Raji (cell line): ENCODE results near the gene YLPM1.

Experiments
- POLR2A ChIP-seq: IDR thresholded peaks from 2 replicates; pipeline ENCODE4 v1.6.1; 2011; ENCODE audit warnings: low read depth, low read length, control low read depth; ENCODE audit not compliant: insufficient read depth

The YLPM1 gene

DNA sequence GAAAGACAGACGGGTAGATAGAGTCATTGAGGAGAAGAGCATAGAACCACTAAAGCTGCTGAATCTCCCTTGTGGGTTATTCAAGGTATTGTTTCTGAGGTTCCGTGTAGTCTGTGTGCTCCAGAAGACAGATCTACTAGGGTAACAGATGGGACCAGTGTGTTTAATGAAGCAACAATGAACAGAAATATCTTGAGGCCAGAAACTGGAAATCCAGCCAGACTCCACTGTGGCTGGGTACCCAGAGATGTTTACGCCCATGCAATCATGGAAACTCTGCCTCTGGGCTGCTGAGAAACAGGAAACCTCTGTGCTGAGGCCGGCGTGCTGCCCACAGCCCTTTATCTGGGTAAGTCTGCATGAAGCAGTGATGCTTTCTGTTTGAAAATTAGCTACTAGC, 104.6 kb downstream of the YLPM1 start:
- TF ChIP-seq POLR2A, result no peak

DNA sequence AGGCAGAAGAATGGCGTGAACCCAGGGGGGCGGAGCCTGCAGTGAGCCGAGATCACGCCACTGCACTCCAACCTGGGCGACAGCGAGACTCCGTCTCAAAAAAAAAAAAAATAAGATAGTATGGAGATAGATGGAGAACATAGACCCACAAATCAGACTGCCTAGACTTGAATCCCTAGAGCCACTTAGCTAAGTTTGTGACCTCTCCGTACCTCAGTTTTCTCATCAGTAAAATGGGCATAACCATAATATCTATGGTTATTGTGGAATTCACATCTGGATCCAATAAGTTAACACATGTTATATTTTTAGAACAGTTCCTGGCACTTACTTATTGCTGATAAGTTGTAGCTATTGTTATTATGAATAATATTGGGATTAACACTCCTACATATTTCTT, 105.6 kb downstream of the YLPM1 start:
- no peak for TF ChIP-seq POLR2A

DNA sequence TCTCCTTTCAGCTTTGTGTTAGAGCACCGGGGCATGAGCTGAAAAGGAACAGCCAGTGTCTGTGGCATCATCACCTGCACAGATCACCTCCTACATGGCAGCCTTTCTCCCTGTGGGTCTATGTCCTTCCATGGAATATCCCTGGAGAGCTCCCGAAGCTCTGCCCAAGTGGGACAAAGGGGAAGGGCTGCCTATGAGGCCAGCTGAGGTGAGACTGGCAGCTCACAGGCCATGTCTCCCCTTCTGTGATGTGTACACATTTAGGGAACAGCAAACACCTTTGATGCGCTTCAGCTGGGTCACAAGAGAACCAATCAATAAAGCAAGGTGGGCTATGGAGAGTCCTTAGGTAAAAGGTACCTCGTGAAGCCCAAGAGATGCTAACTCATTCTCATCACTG, 108.7 kb downstream of the YLPM1 start:
- no peak for TF ChIP-seq POLR2A

DNA sequence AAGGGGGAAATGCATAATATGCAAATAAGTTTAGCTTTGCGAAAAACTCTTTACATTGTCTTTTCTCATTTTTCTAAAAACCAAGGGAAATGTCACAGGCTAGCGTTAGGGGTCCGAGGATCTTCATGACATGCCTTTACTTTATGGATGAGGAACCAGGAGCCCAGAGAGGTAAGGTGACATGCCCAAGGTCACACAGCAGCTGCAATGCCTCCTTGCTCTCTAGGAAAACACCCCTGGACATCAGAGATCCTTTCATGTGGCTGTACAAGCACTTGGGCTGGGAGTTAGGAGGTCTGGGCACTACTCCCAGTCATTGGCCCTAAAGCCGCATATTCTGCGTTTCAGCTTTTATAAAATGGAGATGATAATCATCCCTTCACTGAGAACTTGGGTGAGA, 112.1 kb downstream of the YLPM1 start:
- TF ChIP-seq POLR2A, result no peak

DNA sequence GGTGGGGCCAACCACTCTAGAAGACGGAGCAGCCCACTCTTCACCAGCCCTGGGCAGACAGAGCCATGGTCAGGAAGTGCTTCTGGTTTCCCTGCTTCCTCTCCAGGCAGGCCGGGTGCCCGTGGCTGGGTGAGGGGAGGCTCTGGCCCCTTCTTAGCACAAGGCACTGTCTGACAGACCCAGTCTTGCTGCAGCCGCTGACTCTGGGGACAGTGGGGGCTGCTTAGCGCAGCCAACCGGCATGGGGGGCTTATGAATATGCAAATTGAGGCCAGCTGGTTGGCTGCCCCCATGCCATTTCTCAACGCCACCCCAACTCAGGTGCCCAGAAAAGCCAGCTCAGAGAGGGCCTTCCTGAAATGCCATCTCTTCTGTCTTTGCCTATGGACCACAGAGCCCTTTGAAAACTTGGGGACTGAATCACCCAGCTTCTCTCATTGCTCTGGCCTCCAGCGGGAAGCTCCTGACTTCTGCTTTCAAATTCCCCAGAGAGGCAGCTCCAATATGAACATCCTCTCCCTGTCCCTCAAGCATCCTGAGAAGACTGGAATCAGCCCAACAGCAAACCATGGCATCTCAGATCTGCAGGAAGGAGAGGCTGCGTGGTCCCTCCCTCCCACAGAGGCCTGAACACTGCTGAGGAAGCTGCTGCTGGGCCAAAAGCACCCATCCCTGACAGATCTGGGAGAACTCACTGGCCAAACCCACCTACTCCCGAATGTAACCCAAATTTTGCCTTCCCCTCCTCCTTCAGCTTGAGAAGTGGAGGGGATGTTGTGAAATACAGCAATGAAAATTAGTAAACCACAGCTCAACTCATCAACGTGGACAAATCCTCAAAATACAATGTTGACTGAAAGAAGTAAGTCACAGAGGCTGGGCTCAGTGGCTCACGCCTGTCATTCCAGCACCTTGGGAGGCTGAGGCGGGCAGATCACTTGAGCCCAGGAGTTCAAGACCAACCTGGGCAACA, 113.1 kb downstream of the YLPM1 start, which contains the start of gene PROX2:
PROX2 (minus strand) TSS at position 205 of the 973 bp plus-strand sequence. CDS start 12,311 bp downstream, outside the sequence.
- TF ChIP-seq POLR2A, result no peak

DNA sequence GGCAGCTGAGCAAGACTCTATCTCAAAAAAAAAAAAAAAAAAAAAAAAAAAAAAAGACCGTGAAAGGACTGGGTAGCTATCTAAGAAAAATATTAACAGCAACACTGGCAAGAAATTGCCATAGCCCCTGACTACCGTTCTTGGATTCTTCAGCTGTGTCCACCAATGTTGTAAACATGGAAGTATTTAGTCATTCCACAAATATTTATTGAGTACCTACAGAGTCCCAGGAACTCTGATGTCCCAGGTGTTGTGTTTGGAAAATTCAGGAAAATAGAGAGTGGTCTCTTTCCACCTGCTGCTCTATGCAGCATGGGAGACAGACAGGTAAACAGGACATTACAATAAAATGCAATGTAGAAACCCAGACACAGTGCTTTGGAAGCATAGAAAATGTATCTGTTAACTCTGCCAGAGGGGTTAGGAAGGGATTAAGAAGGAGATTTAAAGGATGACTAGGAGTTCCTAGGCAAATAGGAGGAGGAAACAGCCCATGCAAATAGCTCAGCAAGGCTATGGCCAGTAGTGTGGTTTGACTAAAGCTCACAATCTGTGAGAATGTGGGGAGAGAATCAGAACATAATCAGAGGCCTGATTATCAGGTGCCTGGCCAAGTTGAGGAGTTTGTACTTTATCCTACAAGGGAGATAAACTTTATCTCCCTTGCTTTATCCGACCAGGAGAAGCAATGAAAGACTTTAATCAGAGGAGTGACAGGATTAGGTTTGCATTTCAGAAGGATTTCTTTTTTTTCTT, 116.5 kb downstream of the YLPM1 start:
- no peak for TF ChIP-seq POLR2A

DNA sequence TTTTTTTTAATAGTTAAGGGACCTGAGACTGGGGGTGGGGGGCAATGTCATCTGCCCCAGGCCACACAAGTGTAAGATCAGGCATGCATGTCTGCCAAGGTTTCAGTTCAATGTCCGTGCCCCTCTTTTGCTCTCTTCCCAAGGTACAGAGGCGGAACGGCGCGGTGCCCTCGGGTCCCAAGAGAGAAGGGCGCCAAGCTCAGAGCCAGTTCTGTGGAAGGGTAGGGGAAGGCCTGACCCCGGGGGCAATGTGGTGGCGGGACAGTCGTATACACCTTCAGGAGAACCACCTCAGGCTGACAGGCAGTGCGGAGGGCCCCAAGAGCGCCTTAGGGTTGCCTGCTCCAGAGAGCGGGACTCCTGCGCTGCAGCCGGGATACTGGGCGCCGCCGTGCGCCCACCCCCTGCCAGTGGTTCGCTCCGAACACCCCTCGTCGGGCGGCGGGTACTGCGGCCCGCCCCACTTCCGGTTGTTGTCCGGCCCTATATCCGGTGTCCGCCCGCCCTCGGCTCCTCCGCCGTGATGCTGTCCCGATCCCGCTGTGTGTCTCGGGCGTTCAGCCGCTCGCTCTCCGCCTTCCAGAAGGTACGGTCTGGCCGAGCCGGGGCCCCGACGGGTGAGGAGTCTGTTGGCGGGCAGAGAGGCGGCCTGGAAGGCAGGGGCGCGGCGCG, 118.5 kb downstream of the YLPM1 start, which contains the start of gene DLST:
DLST (plus strand) TSS at position 486 of the 672 bp plus-strand sequence; CDS start at position 524, 38 bp downstream.
- TF ChIP-seq POLR2A, result peak; percentile 95

DNA sequence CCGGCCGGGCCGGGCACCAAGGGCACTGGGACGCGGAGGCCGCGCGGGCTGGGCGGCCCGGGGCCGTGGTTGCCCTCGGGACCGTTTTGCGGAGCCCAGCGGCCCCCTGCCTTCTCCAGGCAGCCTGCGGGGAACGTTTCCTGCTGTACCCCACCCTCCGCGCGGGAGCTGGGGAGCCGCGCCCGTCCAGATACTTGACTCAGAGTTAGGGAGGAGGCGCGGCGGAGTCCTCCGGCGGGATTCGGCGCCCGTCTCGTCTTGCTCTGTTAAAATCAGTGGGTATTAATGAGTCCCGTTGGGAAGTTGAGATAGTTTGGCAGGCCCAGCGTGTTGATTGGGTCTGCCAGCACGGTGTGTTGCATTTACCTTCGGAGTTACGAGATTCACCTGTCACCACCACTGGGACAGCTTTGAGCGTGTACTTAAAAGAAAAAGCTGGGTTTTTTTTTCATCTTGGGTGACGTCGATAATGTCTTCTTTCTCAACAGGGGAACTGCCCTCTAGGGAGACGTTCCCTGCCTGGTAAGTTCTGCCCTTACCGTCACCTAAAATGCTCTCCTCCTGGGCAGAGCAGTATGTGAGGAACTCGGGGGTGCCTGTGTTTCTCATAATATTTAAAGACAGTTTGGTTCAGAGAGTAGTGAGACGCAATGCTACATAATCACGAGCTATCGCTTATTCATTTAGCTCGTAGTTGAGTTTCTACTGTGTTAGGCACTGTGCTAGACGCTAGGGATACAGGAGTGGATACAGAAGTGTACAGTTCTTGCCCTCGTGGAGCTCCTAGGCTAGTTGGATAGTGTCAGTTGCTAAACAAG, 119.2 kb downstream of the YLPM1 start:
- TF ChIP-seq POLR2A, result no peak
